Measurements from ENCODE around the gene CEBPB.

CEBPB gene

GRCh38 chr20:50186151-50186885 lies 4.3 kb upstream of the CEBPB start:
- H3K4me3 ChIP-seq (ENCODE audit: low read depth, low read length) = no peak overlapping the region
- DNase-seq (ENCODE audit: low read depth, low spot score) = peak; percentile 82
- TF ChIP-seq CTCF (IDR thresholded peaks at IDR 0.05; ENCODE audit: low read depth, low read length) = peak; percentile 90
- in situ Hi-C loops (cut with HindIII; ENCODE audit: low sequenced_read_pairs) = no loop called here

GRCh38 chr20:50186987-50187402 lies 3.6 kb upstream of the CEBPB start:
- no peak overlapping the region for H3K4me3 ChIP-seq (ENCODE audit: low read depth, low read length)
- peak; percentile 15 for DNase-seq (ENCODE audit: low read depth, low spot score)
- in situ Hi-C loops (cut with HindIII; ENCODE audit: low sequenced_read_pairs) = no loop called here
- TF ChIP-seq CTCF (IDR thresholded peaks at IDR 0.05; ENCODE audit: low read depth, low read length) = no peak

GRCh38 chr20:50187403-50188051 lies 3.1 kb upstream of the CEBPB start:
- no peak for TF ChIP-seq CTCF (IDR thresholded peaks at IDR 0.05; ENCODE audit: low read depth, low read length)
- H3K4me3 ChIP-seq (ENCODE audit: low read depth, low read length) = no peak overlapping the region
- peak; percentile 75 for DNase-seq (ENCODE audit: low read depth, low spot score)
- in situ Hi-C loops (cut with HindIII; ENCODE audit: low sequenced_read_pairs) = no loop called here

- H3K4me3 ChIP-seq (ENCODE audit: low read depth, low read length) = no peak overlapping the region
- no peak for DNase-seq (ENCODE audit: low read depth, low spot score)
- TF ChIP-seq CTCF (IDR thresholded peaks at IDR 0.05; ENCODE audit: low read depth, low read length) = no peak
- in situ Hi-C loops (cut with HindIII; ENCODE audit: low sequenced_read_pairs) = no loop called here
Observed at GRCh38 chr20:50188287-50188688, 2.3 kb upstream of the CEBPB start.

- TF ChIP-seq CTCF (IDR thresholded peaks at IDR 0.05; ENCODE audit: low read depth, low read length) = no peak
- in situ Hi-C loops (cut with HindIII; ENCODE audit: low sequenced_read_pairs) = no loop called here
- no peak overlapping the region for H3K4me3 ChIP-seq (ENCODE audit: low read depth, low read length)
- DNase-seq (ENCODE audit: low read depth, low spot score) = no peak
Observed at GRCh38 chr20:50188879-50189680, 1.6 kb upstream of the CEBPB start.

- peak; percentile 5 for TF ChIP-seq CTCF (IDR thresholded peaks at IDR 0.05; ENCODE audit: low read depth, low read length)
- DNase-seq (ENCODE audit: low read depth, low spot score) = no peak
- in situ Hi-C loops (cut with HindIII; ENCODE audit: low sequenced_read_pairs) = no loop called here
- peak overlapping the region; percentile 82 for H3K4me3 ChIP-seq (ENCODE audit: low read depth, low read length)
Observed at GRCh38 chr20:50189681-50190250, 864 bp upstream of the CEBPB start.
